SIG-M5 treated with dmso at 0.1 percent for 504 hours (cell line): Measurements from ENCODE around the gene CD58.
"Not testable (repeated sequence)": the region's sequence is repeated elsewhere in the genome, so short reads cannot be mapped to it uniquely, and the experiment has no call there.

ENCODE experiments used
- DNase-seq: peaks from one replicate; lab custom pipeline; 2025; ENCODE audit not compliant: unreplicated experiment; lab: John Stamatoyannopoulos, UW

Gene CD58

GRCh38 chr1:116593977-116594376, 23.2 kb upstream of the CD58 start:
- not testable (repeated sequence) for DNase-seq

- not testable (repeated sequence) for DNase-seq
These were observed 22.6 kb upstream of the CD58 start for GRCh38 chr1:116593401-116593800.

GRCh38 chr1:116591951-116592605, 21.3 kb upstream of the CD58 start:
- not testable (repeated sequence) for DNase-seq

- not testable (repeated sequence) for DNase-seq
These were observed 20.5 kb upstream of the CD58 start for GRCh38 chr1:116591006-116591950.

- DNase-seq, result not testable (repeated sequence)
These were observed 19.7 kb upstream of the CD58 start for GRCh38 chr1:116590359-116591005.

GRCh38 chr1:116589101-116589735, 18.4 kb upstream of the CD58 start:
- DNase-seq, result not testable (repeated sequence)

GRCh38 chr1:116587501-116588227, 16.8 kb upstream of the CD58 start:
- DNase-seq, result no peak

GRCh38 chr1:116586741-116587143, 15.9 kb upstream of the CD58 start:
- DNase-seq, result no peak

GRCh38 chr1:116585886-116586285, 15.1 kb upstream of the CD58 start:
- DNase-seq, result no peak

- no peak for DNase-seq
These were observed 10.6 kb upstream of the CD58 start for GRCh38 chr1:116581323-116581885.

GRCh38 chr1:116580446-116581322, 9.9 kb upstream of the CD58 start:
- no peak for DNase-seq

- DNase-seq, result no peak
These were observed 8.5 kb upstream of the CD58 start for GRCh38 chr1:116579259-116579875.

- DNase-seq, result no peak
These were observed 7.8 kb upstream of the CD58 start for GRCh38 chr1:116578581-116578980.

- DNase-seq, result no peak
These were observed 7.0 kb upstream of the CD58 start for GRCh38 chr1:116577759-116578314.

GRCh38 chr1:116574581-116575291, 3.9 kb upstream of the CD58 start:
- DNase-seq, result peak; percentile 57

GRCh38 chr1:116573431-116574095, 2.7 kb upstream of the CD58 start:
- no peak for DNase-seq

GRCh38 chr1:116572771-116573430, 2.1 kb upstream of the CD58 start:
- DNase-seq, result no peak
